Keratinocyte (primary cell): ENCODE data around the gene KCNJ6. TPM values are rescaled to one million over a fixed set of nuclear protein-coding genes. Genes with fewer than 3 reads are reported as not detected.

Source experiments
- DNase-seq: peaks from one replicate; pipeline ENCODE4 v3.0.0-alpha.2; 2011; ENCODE audit warnings: low read depth, missing footprints, low spot score
- FAIRE-seq: peaks from 2 replicates; lab custom pipeline; 2011; peaks lifted over from hg19 to GRCh38; lab: Jason Lieb, UNC
- H2AFZ ChIP-seq: 2 replicates; pipeline ENCODE4 v1.6.0; 2012; ENCODE audit warnings: low read length, control low read depth, inconsistent platforms; ENCODE audit not compliant: control insufficient read depth
- H3K27ac ChIP-seq: 2 replicates; pipeline ENCODE4 v1.5.1; 2011; ENCODE audit warnings: low read length; ENCODE audit not compliant: control insufficient read depth, insufficient read depth
- H3K27me3 ChIP-seq: 3 replicates; pipeline ENCODE4 v1.6.0; 2011; ENCODE audit warnings: low read length; ENCODE audit not compliant: control insufficient read depth, insufficient read depth; ENCODE audit errors: extremely low read depth
- H3K36me3 ChIP-seq, 2 experiments: 2 replicates in 1 of 2; 3 replicates in 1 of 2; pipeline ENCODE4 v1.5.1; 2011; ENCODE audit warnings: low read length in 2 of 2, mild to moderate bottlenecking in 1 of 2; ENCODE audit not compliant: control insufficient read depth in 2 of 2, insufficient read depth in 2 of 2; ENCODE audit errors: extremely low read depth in 1 of 2
- H3K4me1 ChIP-seq: 3 replicates; pipeline ENCODE4 v1.5.1; 2011; ENCODE audit warnings: low read length; ENCODE audit not compliant: control insufficient read depth, insufficient read depth; ENCODE audit errors: extremely low read depth
- H3K4me2 ChIP-seq: 3 replicates; pipeline ENCODE4 v1.6.0; 2011; ENCODE audit warnings: low read depth, low read length; ENCODE audit not compliant: control insufficient read depth, insufficient read depth; ENCODE audit errors: extremely low read depth
- H3K4me3 ChIP-seq, 3 experiments: fragments of 200-600 bp in 1 of 3; sonication (generic) in 1 of 3; 2 replicates in 2 of 3; 3 replicates in 1 of 3; pipeline ENCODE4 v1.5.1; 2011 to 2016; ENCODE audit warnings: low read length in 3 of 3, mild to moderate bottlenecking in 3 of 3, control low read depth in 2 of 3, inconsistent platforms in 1 of 3, low read depth in 1 of 3, mixed read lengths in 1 of 3, mixed run types in 1 of 3, moderate library complexity in 1 of 3; ENCODE audit not compliant: control insufficient read depth in 2 of 3, insufficient read depth in 2 of 3; ENCODE audit errors: extremely low read depth in 1 of 3
- H3K79me2 ChIP-seq: 2 replicates; pipeline ENCODE4 v1.6.0; 2012; ENCODE audit warnings: low read length; ENCODE audit not compliant: control insufficient read depth, insufficient read depth
- H3K9ac ChIP-seq: 3 replicates; pipeline ENCODE4 v1.6.0; 2011; ENCODE audit warnings: low read length; ENCODE audit not compliant: control insufficient read depth, insufficient read depth; ENCODE audit errors: extremely low read depth
- H3K9me1 ChIP-seq: 3 replicates; pipeline ENCODE4 v1.6.0; 2011; ENCODE audit warnings: low read length; ENCODE audit not compliant: control insufficient read depth, insufficient read depth; ENCODE audit errors: extremely low read depth
- H3K9me3 ChIP-seq: 2 replicates; pipeline ENCODE4 v1.5.1; 2012; ENCODE audit warnings: low read depth, low read length; ENCODE audit not compliant: control insufficient read depth
- H4K20me1 ChIP-seq: 3 replicates; pipeline ENCODE4 v1.6.0; 2011; ENCODE audit warnings: low read length; ENCODE audit not compliant: control insufficient read depth, insufficient read depth; ENCODE audit errors: extremely low read depth
- CTCF ChIP-seq, 3 experiments: IDR thresholded peaks in 1 of 3; conservative IDR thresholded peaks in 1 of 3; optimal IDR thresholded peaks in 1 of 3; 2 replicates in 2 of 3; 3 replicates in 1 of 3; pipeline versions ENCODE3 to v1.5.1; 2011; ENCODE audit warnings: low read length in 3 of 3, mild to moderate bottlenecking in 3 of 3, moderate library complexity in 2 of 3, control low read depth in 1 of 3, inconsistent platforms in 1 of 3; ENCODE audit not compliant: insufficient read depth in 2 of 3; ENCODE audit errors: extremely low read depth in 1 of 3
- EZH2 ChIP-seq: IDR thresholded peaks from one replicate; pipeline ENCODE4 v1.6.1; 2012; ENCODE audit warnings: inconsistent platforms, mild to moderate bottlenecking, low read length, moderate library complexity
- dilution Hi-C: fragments of 300-500 bp; cut with MboI; formaldehyde crosslinking; loops from one replicate; pipeline ENCODE4 v1.7.0; 2020; ENCODE audit warnings: low sequenced_read_pairs; ENCODE audit not compliant: extremely low pct_ligation_motif_present
- polyA plus RNA-seq, 5 experiments: library from polyadenylated mRNA; depleted of rRNA in 3 of 5; stranded (reverse) in 3 of 5; stranded (forward) in 1 of 5; unstranded in 1 of 5; fragments of >200 nt; gene quantifications; 1 replicate in 1 of 5; 2 replicates in 3 of 5; 3 replicates in 1 of 5; pipeline versions ENCODE4 v1.2.1 to v1.2.3, GENCODE V29; 2011 to 2012; ENCODE audit warnings: missing spikeins in 2 of 5, low read depth in 1 of 5, low replicate concordance in 1 of 5

Gene KCNJ6
- polyA plus RNA-seq, 1 donor (not counting 4 experiments of a cell fraction or from before 2014, with no cell fraction given) = not detected

- no peaks in the 10 kb centered on the region for H3K9me1 ChIP-seq
- H3K4me1 ChIP-seq = peaks cover 16% of the 10 kb centered on the region
- no peaks in the 10 kb centered on the region for H4K20me1 ChIP-seq
- no peak overlapping the region for H3K27ac ChIP-seq
- no peaks in the 10 kb centered on the region for H3K79me2 ChIP-seq
- no peaks in the 10 kb centered on the region for H3K9me3 ChIP-seq
- H3K4me2 ChIP-seq = no peak overlapping the region
- no peak overlapping the region for H3K4me3 ChIP-seq
- no peak for FAIRE-seq
- no peaks in the 10 kb centered on the region for H3K36me3 ChIP-seq
- H3K27me3 ChIP-seq = no peaks in the 10 kb centered on the region
- H2AFZ ChIP-seq = no peak overlapping the region
- no peak overlapping the region for H3K9ac ChIP-seq
- DNase-seq = no peak
- TF ChIP-seq EZH2 (no peak), CTCF (optimal IDR thresholded peaks at IDR 0.05 in 1 of 3, IDR thresholded peaks at IDR 0.05 in 1 of 3, conservative IDR thresholded peaks at IDR 0.05 in 1 of 3; ENCODE audit: extremely low read depth in 1 of 3, insufficient read depth in 2 of 3, low read length in 3 of 3) (no peak)
- dilution Hi-C loops = no loop called here
These were observed 276.5 kb downstream of the KCNJ6 start for GRCh38 chr21:37639756-37640155.

DNA sequence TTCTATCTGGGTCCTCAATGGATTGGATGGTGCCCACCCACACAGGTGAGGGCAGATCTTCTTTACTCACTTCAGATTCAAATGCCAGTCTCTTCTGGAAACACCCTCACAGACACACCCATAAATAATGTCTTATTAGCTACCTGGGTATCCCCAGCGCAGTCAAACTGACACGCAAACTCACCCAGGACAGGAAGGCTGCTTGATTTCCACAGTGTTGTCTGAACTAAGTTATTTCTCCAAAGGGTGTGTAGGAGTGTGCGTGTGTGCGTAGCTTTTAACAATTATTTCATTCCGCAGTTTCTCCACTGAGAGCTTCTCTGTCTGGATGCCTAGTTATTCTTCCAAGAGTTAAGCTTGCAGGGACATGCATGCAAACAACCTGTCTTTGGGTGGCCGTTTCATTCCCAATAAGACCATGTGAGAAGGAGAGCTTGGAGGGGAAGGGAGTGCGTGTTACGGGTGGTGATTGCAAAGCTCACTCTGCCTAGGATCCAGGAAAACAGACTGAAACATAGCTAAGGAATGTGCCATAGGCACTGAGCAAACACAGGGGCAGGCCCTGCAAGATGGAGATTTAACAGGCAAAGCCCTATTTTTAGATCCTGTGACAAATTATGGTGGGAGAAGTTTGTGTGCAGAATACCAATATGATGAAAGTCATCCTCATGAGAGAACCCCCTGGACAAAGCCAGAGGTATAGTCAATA is 280.0 kb downstream of the KCNJ6 start:
- Histone ChIP-seq H3K4me1 (peaks cover 22% of the 10 kb centered on the region), H3K4me2 (peak overlapping the region; percentile 66), H3K27ac (peak overlapping the region; percentile 48), H3K4me3 (no peak overlapping the region), H3K9ac (peak overlapping the region; percentile 8), H3K36me3 (no peaks in the 10 kb centered on the region), H3K9me3 (no peaks in the 10 kb centered on the region), H3K9me1 (no peaks in the 10 kb centered on the region), H3K27me3 (no peaks in the 10 kb centered on the region), H3K79me2 (no peaks in the 10 kb centered on the region), H4K20me1 (no peaks in the 10 kb centered on the region), H2AFZ (peak overlapping the region; percentile 63)
- TF ChIP-seq EZH2 (no peak), CTCF (optimal IDR thresholded peaks at IDR 0.05 in 1 of 3, IDR thresholded peaks at IDR 0.05 in 1 of 3, conservative IDR thresholded peaks at IDR 0.05 in 1 of 3; ENCODE audit: extremely low read depth in 1 of 3, insufficient read depth in 2 of 3, low read length in 3 of 3) (no peak)
- FAIRE-seq (peak; percentile 88), DNase-seq (no peak)
- dilution Hi-C loops = no loop called here
